ENCODE results near the gene CRISPLD2. TPM values are rescaled to one million over a fixed set of nuclear protein-coding genes. Genes with fewer than 3 reads are reported as not detected.
A peak's percentile ranks its signal among the peaks of the same experiment; 100 is the strongest.

CRISPLD2 gene
- total RNA-seq, 2 experiments from 2014 or later: 0.16 TPM; not detected in 1

DNA sequence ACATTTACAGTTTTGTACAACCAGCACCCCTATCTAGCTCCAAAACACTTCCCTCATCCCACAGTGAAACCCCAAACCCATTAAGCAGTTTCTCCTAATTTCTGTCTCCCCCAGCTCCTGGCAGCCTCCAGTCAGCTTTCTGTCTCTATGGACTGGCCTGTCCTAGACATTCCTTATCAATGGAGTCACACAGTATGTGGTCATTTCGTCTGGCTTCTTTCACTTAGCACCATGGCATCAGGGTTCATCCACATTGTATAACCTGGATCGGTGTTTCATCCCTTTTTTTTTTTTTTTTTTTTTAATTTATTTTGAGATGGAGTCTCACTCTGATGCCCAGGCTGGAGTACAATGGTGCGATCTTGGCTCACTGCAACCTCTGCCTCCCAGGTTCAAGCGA, 123.0 kb downstream of the CRISPLD2 start:
- ATAC-seq: no peak
- no peaks in the 10 kb centered on the region for H3K9me3 Mint-ChIP-seq
- DNase-seq: no peak

DNA sequence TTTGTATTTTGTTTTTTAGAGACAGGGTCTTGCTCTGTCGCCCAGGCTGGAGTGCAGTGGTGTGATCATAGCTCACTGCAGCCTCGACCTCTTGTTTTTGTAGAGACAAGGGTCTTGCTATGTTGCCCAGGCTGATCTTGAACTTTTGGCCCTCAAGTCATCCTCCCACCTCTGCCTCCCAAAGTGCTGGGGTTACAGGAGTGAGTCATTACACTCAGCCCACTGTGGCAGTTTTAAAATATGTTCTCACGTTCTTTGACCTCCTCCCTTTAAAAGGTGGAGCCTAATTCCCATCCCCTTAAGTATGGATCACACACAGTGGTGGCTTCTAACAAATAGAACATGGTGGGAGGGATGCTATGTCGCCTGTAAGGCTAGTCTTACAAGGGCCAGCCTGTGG, 123.8 kb downstream of the CRISPLD2 start:
- CTCF ChIA-PET: no interaction called here
- intact Hi-C loops (cut with micrococcal nuclease): no loop called here
- DNase-seq: no peak
- H3K36me3 Mint-ChIP-seq (ENCODE audit: low read depth): no peaks in the 10 kb centered on the region
- H3K4me3 Mint-ChIP-seq: no peak overlapping the region
- no peaks in the 10 kb centered on the region for H3K9me3 Mint-ChIP-seq
- TF ChIP-seq, protein P1, sequence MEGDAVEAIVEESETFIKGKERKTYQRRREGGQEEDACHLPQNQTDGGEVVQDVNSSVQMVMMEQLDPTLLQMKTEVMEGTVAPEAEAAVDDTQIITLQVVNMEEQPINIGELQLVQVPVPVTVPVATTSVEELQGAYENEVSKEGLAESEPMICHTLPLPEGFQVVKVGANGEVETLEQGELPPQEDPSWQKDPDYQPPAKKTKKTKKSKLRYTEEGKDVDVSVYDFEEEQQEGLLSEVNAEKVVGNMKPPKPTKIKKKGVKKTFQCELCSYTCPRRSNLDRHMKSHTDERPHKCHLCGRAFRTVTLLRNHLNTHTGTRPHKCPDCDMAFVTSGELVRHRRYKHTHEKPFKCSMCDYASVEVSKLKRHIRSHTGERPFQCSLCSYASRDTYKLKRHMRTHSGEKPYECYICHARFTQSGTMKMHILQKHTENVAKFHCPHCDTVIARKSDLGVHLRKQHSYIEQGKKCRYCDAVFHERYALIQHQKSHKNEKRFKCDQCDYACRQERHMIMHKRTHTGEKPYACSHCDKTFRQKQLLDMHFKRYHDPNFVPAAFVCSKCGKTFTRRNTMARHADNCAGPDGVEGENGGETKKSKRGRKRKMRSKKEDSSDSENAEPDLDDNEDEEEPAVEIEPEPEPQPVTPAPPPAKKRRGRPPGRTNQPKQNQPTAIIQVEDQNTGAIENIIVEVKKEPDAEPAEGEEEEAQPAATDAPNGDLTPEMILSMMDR (IDR thresholded peaks at IDR 0.05): no peak
- no peak overlapping the region for H3K27ac Mint-ChIP-seq
- H3K4me1 Mint-ChIP-seq (ENCODE audit: low read depth): no peaks in the 10 kb centered on the region
- ATAC-seq: no peak
- no peaks in the 10 kb centered on the region for H3K27me3 Mint-ChIP-seq
- POLR2A ChIA-PET: no interaction called here

More for the DNA sequence above, 123.0 kb downstream of the CRISPLD2 start:
- Mint-ChIP-seq H3K27ac (no peak overlapping the region), H3K4me3 (no peak overlapping the region), H3K36me3 (ENCODE audit: low read depth) (no peaks in the 10 kb centered on the region), H3K4me1 (ENCODE audit: low read depth) (no peaks in the 10 kb centered on the region), H3K27me3 (no peaks in the 10 kb centered on the region)
- ChIA-PET POLR2A (no interaction called here), CTCF (interaction anchor here (0.9 to 2.1 kb wide), 2 partner anchors 9 to 28 kb away, joined by 4 to 6 read pairs; no protein-coding TSS in a partner anchor)
- TF ChIP-seq, protein P1 (IDR thresholded peaks at IDR 0.05): no peak
- intact Hi-C loops (cut with micrococcal nuclease): no loop called here

DNA sequence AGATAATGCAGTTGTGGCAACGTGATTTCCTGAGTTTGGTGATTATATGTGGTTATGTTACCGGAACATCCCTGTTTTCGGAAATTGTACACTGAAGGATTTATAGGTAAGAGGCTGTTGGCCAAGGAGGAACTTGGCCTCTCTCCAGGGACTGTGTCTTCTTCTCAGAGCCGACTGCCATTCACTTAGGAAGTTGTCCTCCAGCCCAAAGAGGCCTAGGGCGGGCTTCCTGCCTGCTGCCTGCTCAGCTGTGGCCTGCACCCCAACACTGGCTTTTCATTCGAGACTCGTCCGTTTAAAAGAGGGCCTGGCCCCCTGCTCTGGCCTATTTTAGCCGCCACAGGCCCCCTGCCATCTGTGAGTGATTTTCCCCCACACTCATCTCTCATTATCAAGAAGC, 127.2 kb downstream of the CRISPLD2 start:
- DNase-seq (no peak), ATAC-seq (no peak)
- ChIA-PET POLR2A (no interaction called here), CTCF (interaction anchor here (1.9 kb wide), 1 partner anchor 23 kb away, joined by 8 read pairs; no protein-coding TSS in a partner anchor)
- intact Hi-C loops (cut with micrococcal nuclease): no loop called here
- Mint-ChIP-seq H3K36me3 (ENCODE audit: low read depth) (no peaks in the 10 kb centered on the region), H3K27me3 (peaks cover 3% of the 10 kb centered on the region), H3K9me3 (no peaks in the 10 kb centered on the region), H3K4me3 (no peak overlapping the region), H3K27ac (no peak overlapping the region), H3K4me1 (ENCODE audit: low read depth) (peaks cover 2% of the 10 kb centered on the region)
- TF ChIP-seq, protein P1 (IDR thresholded peaks at IDR 0.05): no peak

DNA sequence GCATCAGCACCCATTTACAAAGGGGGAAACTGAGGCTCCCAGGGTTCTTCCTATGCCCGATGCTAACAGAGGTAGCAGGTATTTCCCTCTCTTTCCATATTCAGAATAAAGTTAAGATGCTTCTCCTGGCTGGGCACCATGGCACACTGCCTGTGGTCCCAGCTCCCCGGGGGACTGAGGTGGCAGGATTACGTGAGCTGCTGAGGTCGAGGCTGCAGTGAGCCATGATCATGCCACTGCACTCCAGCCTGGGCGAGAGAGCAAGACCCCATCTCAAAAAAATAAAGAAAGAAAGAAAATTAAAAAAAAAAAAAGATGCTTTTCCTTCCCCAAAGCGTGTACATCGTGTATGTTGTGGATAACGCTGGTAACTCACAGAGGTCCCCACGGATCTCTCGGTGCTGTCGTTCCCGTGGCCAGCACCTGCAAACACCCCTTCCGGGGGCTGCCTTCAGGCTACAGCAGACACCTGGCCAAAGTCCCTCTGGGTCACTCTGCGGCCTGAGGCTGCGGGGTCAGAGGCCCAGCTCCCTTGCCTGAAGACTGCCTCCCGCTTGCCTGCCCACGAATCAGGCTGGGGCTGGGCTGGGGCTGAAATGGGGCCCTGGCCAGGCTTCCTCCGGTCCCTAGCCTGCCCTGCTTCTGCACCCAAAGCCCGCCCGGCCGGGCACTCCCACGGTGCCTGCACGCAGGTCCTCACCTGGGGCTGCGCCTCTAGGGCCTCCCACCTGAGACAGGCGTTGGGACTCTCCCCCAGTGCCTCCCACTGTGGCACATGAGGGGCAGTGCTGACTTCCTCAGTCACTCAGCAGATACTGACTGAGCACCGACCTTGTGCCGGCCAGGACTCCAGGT, 128.4 kb downstream of the CRISPLD2 start:
- intact Hi-C loops (cut with micrococcal nuclease): no loop called here
- no peaks in the 10 kb centered on the region for H3K36me3 Mint-ChIP-seq (ENCODE audit: low read depth)
- DNase-seq (no peak), ATAC-seq (peak; percentile 22)
- TF ChIP-seq, protein P1 (IDR thresholded peaks at IDR 0.05): no peak
- H3K27me3 Mint-ChIP-seq: peaks cover 3% of the 10 kb centered on the region
- ChIA-PET POLR2A (no interaction called here), CTCF (no interaction called here)
- no peak overlapping the region for H3K27ac Mint-ChIP-seq
- H3K9me3 Mint-ChIP-seq: no peaks in the 10 kb centered on the region
- H3K4me3 Mint-ChIP-seq: no peak overlapping the region
- H3K4me1 Mint-ChIP-seq (ENCODE audit: low read depth): peaks cover 2% of the 10 kb centered on the region

DNA sequence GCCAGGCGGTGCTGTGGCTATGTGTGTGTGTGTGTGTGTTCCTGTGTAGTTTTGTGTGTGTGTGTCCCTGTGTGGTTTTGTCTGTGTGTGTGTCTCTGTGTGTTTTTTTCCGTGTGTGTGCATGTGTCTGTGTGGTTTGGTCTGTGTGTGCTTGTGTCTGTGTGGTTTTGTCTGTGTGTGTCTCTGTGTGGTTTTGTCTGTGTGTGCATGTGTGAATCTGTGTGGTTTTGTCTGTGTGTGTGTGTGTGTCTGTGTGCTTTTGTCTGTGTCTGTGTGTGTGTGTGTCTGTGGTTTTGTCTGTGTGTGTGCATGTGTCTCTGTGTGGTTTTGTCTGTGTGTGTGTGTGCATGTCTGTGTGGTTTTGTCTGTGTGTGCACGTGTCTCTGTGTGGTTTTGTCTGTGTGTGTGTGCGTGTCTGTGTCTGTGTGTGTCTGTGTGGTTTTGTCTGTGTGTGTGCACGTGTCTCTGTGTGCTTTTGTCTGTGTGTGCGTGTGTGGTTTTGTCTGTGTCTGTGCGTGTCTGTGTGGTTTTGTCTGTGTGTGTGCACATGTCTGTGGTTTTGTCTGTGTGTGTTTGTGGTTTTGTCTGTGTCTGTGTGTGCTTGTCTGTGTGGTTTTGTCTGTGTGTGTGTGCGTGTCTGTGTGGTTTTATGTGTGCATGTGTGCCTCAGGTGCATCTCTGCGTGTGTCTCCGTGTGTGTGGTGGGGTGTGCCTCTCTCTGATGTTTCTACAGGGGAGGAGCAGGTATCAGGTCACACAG, 129.2 kb downstream of the CRISPLD2 start:
- intact Hi-C loops (cut with micrococcal nuclease): no loop called here
- H3K27me3 Mint-ChIP-seq: peaks cover 3% of the 10 kb centered on the region
- no peak overlapping the region for H3K4me3 Mint-ChIP-seq
- no peaks in the 10 kb centered on the region for H3K36me3 Mint-ChIP-seq (ENCODE audit: low read depth)
- H3K4me1 Mint-ChIP-seq (ENCODE audit: low read depth): peaks cover 2% of the 10 kb centered on the region
- H3K27ac Mint-ChIP-seq: no peak overlapping the region
- CTCF ChIA-PET: interaction anchor here (1.1 to 6.9 kb wide), 2 partner anchors 21 to 192 kb away, joined by 3 to 76 read pairs; no protein-coding TSS in a partner anchor
- H3K9me3 Mint-ChIP-seq: no peaks in the 10 kb centered on the region
- POLR2A ChIA-PET: no interaction called here
- DNase-seq (no peak), ATAC-seq (no peak)
- TF ChIP-seq, protein P1 (IDR thresholded peaks at IDR 0.05): no peak

Data from activated CD8-positive, alpha-beta T cell treated with anti-CD3 and anti-CD28 coated beads for 36 hours (primary cell).